Mucosa of stomach (tissue), 1 donor: ENCODE data around the gene PIK3CD.
A peak's percentile ranks its signal among the peaks of the same experiment; 100 is the strongest.

Experiments used
- H3K27me3 ChIP-seq: one replicate; pipeline ENCODE4 v1.7.0; 2013; ENCODE audit warnings: mild to moderate bottlenecking, low read length; ENCODE audit not compliant: control insufficient read depth, insufficient read depth
- H3K36me3 ChIP-seq: one replicate; pipeline ENCODE4 v1.7.0; 2013; ENCODE audit warnings: low read length; ENCODE audit not compliant: control insufficient read depth, insufficient read depth
- H3K4me1 ChIP-seq: one replicate; pipeline ENCODE4 v1.7.0; 2013; ENCODE audit warnings: mild to moderate bottlenecking, low read length; ENCODE audit not compliant: control insufficient read depth, insufficient read depth
- H3K4me3 ChIP-seq: one replicate; pipeline ENCODE4 v1.7.0; 2013; ENCODE audit warnings: low read length
- H3K9ac ChIP-seq: one replicate; pipeline ENCODE4 v1.7.0; 2013; ENCODE audit warnings: mild to moderate bottlenecking, low read length, moderate library complexity
- H3K9me3 ChIP-seq: one replicate; pipeline ENCODE4 v1.7.0; 2013; ENCODE audit warnings: mild to moderate bottlenecking, low read length, moderate library complexity; ENCODE audit not compliant: control insufficient read depth
- donor health status: Pancreatic carcinoma.

The PIK3CD gene

GRCh38 chr1:9687874-9688582 is 36.5 kb downstream of the PIK3CD start:
- peaks cover 33% of the 10 kb centered on the region for H3K27me3 ChIP-seq
- H3K9ac ChIP-seq, result peak overlapping the region; percentile 39
- H3K36me3 ChIP-seq, result no peaks in the 10 kb centered on the region
- H3K9me3 ChIP-seq, result no peaks in the 10 kb centered on the region
- peaks cover 26% of the 10 kb centered on the region for H3K4me1 ChIP-seq
- no peak overlapping the region for H3K4me3 ChIP-seq

GRCh38 chr1:9688599-9688998 is 37.1 kb downstream of the PIK3CD start:
- Histone ChIP-seq H3K9me3 (no peaks in the 10 kb centered on the region), H3K36me3 (no peaks in the 10 kb centered on the region), H3K27me3 (peaks cover 33% of the 10 kb centered on the region), H3K4me1 (peaks cover 26% of the 10 kb centered on the region), H3K9ac (no peak overlapping the region), H3K4me3 (peak overlapping the region; percentile 46)

- no peaks in the 10 kb centered on the region for H3K9me3 ChIP-seq
- H3K9ac ChIP-seq, result no peak overlapping the region
- H3K27me3 ChIP-seq, result peaks cover 33% of the 10 kb centered on the region
- peaks cover 26% of the 10 kb centered on the region for H3K4me1 ChIP-seq
- peak overlapping the region; percentile 46 for H3K4me3 ChIP-seq
- H3K36me3 ChIP-seq, result no peaks in the 10 kb centered on the region
These were observed 37.6 kb downstream of the PIK3CD start for GRCh38 chr1:9689011-9689706.

- H3K9me3 ChIP-seq, result no peaks in the 10 kb centered on the region
- peaks cover 26% of the 10 kb centered on the region for H3K4me1 ChIP-seq
- H3K4me3 ChIP-seq, result peak overlapping the region; percentile 19
- no peaks in the 10 kb centered on the region for H3K36me3 ChIP-seq
- no peak overlapping the region for H3K9ac ChIP-seq
- peaks cover 33% of the 10 kb centered on the region for H3K27me3 ChIP-seq
These were observed 38.4 kb downstream of the PIK3CD start for GRCh38 chr1:9689971-9690381.

- Histone ChIP-seq H3K9ac (no peak overlapping the region), H3K27me3 (peaks cover 33% of the 10 kb centered on the region), H3K36me3 (no peaks in the 10 kb centered on the region), H3K9me3 (no peaks in the 10 kb centered on the region), H3K4me1 (peaks cover 26% of the 10 kb centered on the region), H3K4me3 (peak overlapping the region; percentile 19)
These were observed 39.0 kb downstream of the PIK3CD start for GRCh38 chr1:9690440-9691107.

GRCh38 chr1:9691108-9691445 is 39.5 kb downstream of the PIK3CD start:
- Histone ChIP-seq H3K9me3 (no peaks in the 10 kb centered on the region), H3K9ac (no peak overlapping the region), H3K4me1 (peaks cover 26% of the 10 kb centered on the region), H3K4me3 (no peak overlapping the region), H3K27me3 (peaks cover 33% of the 10 kb centered on the region), H3K36me3 (no peaks in the 10 kb centered on the region)

- Histone ChIP-seq H3K4me1 (peaks cover 26% of the 10 kb centered on the region), H3K27me3 (peaks cover 33% of the 10 kb centered on the region), H3K36me3 (no peaks in the 10 kb centered on the region), H3K4me3 (no peak overlapping the region), H3K9me3 (no peaks in the 10 kb centered on the region), H3K9ac (no peak overlapping the region)
These were observed 40.2 kb downstream of the PIK3CD start for GRCh38 chr1:9691691-9692090.

GRCh38 chr1:9696793-9697192 is 45.3 kb downstream of the PIK3CD start:
- Histone ChIP-seq H3K4me1 (no peaks in the 10 kb centered on the region), H3K4me3 (no peak overlapping the region), H3K9me3 (no peaks in the 10 kb centered on the region), H3K36me3 (no peaks in the 10 kb centered on the region), H3K9ac (no peak overlapping the region), H3K27me3 (no peaks in the 10 kb centered on the region)

- no peaks in the 10 kb centered on the region for H3K36me3 ChIP-seq
- H3K4me3 ChIP-seq, result no peak overlapping the region
- no peaks in the 10 kb centered on the region for H3K27me3 ChIP-seq
- no peaks in the 10 kb centered on the region for H3K9me3 ChIP-seq
- H3K4me1 ChIP-seq, result no peaks in the 10 kb centered on the region
- no peak overlapping the region for H3K9ac ChIP-seq
These were observed 47.8 kb downstream of the PIK3CD start for GRCh38 chr1:9699361-9699760.

- H3K36me3 ChIP-seq, result no peaks in the 10 kb centered on the region
These were observed 48.8 kb downstream of the PIK3CD start for GRCh38 chr1:9700340-9700739.

GRCh38 chr1:9701665-9702064 is 50.1 kb downstream of the PIK3CD start:
- Histone ChIP-seq H3K4me1 (no peaks in the 10 kb centered on the region), H3K9ac (no peak overlapping the region), H3K36me3 (no peaks in the 10 kb centered on the region), H3K27me3 (no peaks in the 10 kb centered on the region), H3K4me3 (no peak overlapping the region), H3K9me3 (no peaks in the 10 kb centered on the region)

More at GRCh38 chr1:9700340-9700739, 48.8 kb downstream of the PIK3CD start:
- no peaks in the 10 kb centered on the region for H3K4me1 ChIP-seq
- H3K9me3 ChIP-seq, result no peaks in the 10 kb centered on the region
- no peak overlapping the region for H3K9ac ChIP-seq
- no peak overlapping the region for H3K4me3 ChIP-seq
- H3K27me3 ChIP-seq, result no peaks in the 10 kb centered on the region

GRCh38 chr1:9703165-9703509 is 51.6 kb downstream of the PIK3CD start:
- no peak overlapping the region for H3K4me3 ChIP-seq
- no peaks in the 10 kb centered on the region for H3K27me3 ChIP-seq
- H3K4me1 ChIP-seq, result no peaks in the 10 kb centered on the region
- no peak overlapping the region for H3K9ac ChIP-seq
- no peaks in the 10 kb centered on the region for H3K36me3 ChIP-seq
- H3K9me3 ChIP-seq, result no peaks in the 10 kb centered on the region
